Stimulated activated naive CD4-positive, alpha-beta T cell (primary cell): Measurements from ENCODE around the gene AQP1.

Experiments used
- DNase-seq, 6 experiments: peaks; one replicate each; lab custom pipeline; 2025; lab: John Stamatoyannopoulos, UW

Gene AQP1

DNA sequence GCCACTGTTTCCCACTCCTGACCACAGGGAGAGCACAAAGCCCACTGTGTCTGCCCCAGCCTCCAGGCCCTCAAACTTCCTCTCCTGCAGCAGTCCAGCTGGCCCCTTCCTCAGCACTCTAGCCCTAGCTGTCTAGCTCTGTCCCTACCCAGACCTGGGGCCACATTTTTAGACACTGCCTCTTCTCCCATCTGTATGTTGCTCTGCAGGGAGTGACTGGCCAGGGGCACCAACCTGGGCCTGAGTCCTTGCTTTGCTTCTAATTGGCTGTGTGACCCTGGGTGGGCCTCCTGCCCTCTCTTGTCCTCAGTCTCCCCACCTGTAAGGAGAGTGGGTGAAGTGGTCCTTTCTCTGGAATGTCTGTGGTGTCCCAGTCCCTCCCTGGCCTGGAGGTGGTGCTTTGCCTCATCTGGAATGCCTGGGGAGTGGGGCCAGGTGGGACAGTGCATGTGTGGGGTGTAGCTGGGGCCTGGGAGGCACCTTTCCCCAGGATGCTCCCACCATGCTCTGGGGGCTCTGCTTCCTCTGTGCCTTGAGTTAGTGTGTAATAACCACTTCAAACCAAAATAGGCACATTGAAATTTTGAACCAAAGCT, 25.1 kb downstream of the AQP1 start:
- DNase-seq, result no peak

DNA sequence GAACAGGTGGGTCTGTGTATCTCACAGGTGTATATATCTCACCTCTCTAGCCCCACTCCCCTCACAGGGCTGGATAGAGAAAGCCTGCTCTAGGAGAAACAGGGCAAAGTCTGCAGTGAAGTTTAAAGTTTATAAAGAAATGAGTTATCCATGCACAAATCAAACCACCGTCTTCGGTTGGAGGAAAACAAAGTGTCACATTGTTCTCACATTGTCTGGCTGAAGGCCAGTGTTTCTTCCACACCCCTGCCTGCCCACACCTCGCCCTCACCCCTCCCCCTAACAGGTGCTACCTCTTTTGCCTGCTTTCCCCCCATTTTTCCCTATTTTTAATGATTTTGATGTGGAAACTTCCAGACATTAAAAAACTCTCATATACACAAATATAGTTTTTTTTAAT, 25.8 kb downstream of the AQP1 start:
- DNase-seq, result no peak

DNA sequence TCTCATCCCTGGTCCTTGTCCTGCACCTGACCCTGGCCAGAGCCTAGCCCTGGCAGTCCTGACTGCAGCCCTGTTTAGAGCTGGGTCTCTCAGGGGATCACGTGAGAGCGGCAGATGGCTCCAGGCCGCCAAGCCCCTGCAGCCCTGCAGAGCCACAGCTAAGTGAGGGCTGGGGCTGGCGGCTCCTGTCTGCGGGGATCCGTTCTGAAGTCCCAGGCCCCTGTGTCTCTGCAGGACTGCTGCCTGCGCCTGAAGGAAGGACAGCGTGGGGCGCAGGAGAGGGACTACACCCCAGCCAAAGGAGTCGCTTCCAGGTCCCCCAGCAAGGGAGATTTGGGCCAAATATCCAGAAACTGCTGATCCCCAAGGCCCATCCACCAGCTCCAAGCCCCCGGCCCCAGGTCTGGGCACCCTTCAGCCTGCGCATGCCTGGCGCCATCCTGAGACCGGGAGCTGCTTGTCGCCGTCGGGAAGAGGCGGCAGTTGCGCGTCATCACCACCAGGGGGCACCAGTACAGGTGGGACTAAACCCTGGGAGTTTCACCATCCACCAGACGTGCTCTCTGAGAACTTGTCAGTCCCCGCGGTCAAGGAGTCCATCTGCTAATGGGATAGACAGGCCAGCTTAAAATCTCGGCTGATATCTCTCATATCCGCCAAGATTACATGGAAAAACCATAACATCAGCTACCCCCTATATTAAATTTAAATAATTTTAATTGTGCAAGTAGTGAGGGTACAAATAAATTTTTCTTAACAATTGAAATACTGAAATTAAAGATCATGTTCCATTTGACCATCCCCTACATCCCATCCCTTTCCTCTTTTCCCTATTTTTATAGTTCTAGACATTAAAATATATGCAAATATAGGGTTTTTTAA, 27.0 kb downstream of the AQP1 start:
- DNase-seq, result peak in 5 of 6 experiments; percentile 7 to 51 (median 25)

DNA sequence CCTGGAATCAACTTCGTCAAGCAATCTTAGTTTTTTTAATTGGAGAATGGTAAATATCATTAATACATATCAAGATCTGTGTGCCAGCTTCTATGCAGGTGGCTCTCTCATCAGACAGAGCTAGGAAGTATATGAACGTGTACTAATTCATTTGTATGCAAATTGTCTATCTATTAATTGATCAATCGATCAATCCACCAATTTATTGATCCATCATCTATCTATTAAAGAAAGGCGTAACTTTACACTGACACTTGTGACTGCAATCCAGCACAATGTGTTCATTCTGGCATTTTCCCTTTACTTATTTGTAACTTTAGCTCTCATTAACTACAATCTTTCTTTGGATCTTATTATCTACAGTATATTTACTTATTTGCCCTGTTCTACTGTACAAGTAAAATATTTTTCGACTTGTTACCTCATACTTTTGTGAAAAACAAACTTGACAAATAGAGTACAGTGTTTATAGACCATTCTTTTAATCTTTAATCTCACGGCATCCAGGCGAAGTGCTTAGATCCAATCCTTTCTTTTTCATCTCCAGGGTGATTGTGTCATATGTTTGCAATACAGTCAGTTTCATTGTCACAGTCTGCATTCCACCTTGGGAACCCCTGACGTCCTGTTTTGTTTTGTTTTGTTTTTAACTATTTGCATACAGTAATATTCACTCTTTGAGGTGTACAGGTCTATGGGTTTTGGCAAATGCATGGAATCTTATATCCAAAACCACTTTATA, 30.1 kb downstream of the AQP1 start:
- no peak for DNase-seq

DNA sequence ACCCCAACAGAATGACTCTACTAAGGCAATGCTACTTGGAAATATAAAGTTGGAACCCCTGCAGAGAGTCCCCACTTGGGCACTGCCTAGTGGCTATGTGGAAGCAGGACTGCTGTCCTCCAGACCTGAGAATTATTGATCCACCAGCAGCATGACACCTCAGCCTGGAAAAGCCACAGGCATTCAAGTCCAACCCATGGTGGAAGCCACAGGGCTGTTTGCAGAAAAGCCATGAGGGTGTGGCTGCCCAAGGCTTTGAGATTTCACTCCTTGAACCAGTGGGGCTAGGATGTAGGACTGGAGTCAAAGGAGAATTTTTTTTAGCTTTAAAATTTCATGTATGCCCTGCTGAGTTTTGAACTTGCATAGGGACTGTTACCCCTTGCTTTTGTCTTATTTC, 38.5 kb downstream of the AQP1 start:
- DNase-seq, result no peak

DNA sequence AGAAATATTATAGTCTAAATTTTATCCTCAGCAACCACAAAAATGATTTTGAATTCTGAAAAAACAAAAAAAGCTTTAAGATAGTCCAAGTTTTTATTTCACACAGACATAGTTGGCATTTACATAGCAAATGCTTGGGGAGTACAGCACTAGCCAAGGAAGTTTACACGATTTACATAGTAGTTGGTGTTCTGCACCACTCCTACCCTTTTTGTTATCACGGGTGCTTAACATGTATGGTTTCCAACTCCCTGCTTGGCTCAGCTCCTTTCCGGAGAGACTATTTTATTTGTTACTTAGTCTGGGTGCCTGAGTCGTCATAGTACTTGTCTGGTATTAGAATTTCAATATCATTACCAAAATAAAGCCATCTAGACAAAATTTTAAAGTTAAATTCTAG, 43.3 kb downstream of the AQP1 start:
- DNase-seq, result no peak

DNA sequence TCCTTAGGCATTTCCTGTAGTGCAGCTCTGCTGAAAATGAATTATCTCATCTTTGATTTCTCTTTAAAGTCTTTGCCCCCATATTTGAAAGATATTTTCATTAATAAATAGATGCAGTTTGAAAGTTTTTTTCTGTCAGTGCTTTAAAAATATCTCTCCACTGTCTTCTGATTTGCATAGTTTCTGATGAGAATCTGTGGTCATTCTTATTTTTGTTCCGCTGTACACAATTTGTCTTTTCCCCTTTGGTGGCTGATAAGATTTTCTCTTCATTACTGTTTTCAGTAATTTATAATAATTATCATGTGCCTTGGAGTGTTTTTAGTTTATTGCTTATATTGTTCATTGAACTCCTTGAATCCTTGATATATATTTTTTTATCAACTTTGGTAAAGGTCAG, 45.1 kb downstream of the AQP1 start:
- DNase-seq, result no peak

DNA sequence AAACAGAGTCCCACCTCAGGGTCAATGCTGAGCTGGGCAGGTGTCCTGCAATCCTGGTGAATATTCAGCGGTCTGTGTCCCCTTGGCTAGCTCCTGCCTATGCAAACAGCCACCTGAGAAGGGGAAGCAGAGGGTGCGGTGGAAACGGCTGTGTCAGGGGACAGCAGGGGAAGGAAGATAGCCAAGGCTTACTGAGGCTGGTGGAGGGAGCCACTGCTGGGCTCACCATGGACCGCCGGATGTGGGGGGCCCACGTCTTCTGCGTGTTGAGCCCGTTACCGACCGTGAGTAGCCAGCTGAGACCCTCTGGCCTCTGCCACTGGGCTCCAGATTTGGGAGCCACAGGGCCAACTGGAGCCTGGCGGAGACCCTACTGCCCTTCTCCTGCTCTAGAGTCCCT, 52.2 kb downstream of the AQP1 start, which contains the start of gene GHRHR:
TSS of gene GHRHR (plus strand) at position 112 of the 400 bp plus-strand sequence. CDS start at position 228, 116 bp downstream.
- DNase-seq, result no peak

DNA sequence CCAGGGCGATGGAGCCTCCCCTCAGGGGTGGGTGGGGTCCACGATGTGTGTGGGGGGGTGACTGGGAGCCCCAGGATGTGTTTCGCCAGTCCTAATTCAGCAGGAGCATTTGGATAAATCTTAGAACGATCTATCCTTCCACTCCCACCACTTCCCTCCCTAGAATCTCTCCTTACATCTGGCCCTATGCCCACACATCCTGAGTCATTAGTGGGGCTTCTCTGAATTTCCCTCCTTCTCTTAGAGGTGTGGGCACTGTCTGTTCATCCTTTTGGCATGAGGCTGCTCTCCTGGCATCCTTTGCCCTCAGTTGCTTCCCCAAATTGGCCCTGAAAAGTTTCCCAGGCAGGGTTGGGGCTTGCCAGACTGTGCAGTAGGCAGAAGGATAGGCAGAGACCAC, 53.7 kb downstream of the AQP1 start:
- no peak for DNase-seq

DNA sequence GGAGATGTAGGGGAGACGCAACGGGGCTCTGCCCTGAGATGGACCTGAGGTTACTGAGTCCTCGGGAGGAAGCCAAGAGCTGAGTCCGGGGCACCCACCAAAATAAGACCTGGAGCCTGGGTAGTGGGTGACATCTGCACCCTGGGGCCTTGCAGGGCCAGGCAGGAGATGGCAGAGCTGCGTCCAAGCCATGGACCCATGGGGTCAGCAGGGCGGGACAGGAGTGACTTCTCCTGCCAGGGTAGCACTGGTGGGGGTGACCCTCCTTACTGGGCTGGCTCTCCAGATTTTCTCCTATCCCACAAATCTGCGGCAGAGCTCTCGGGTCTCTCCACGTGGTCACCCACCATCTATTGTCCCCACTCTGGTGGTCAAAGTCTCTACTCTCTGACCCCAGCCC, 54.2 kb downstream of the AQP1 start:
- no peak for DNase-seq

DNA sequence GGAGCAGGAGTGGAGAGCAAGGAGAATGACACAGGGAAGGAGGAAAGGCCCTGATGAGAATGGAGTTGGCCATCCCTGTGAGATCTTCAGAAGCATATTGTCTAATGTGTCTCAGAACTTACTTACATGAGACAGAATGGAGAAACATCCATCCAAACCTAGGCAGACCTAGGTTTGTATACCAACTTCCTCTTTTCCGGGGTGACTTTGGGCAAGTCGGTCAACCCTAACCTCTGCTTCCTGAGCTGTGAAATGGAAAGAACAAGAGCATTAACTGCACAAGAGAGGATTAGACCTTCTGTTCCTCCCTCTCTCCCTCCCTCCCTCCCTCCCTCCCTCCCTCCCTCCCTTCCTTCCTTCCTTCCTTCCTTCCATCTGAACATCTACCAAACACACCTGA, 56.6 kb downstream of the AQP1 start:
- DNase-seq, result no peak

DNA sequence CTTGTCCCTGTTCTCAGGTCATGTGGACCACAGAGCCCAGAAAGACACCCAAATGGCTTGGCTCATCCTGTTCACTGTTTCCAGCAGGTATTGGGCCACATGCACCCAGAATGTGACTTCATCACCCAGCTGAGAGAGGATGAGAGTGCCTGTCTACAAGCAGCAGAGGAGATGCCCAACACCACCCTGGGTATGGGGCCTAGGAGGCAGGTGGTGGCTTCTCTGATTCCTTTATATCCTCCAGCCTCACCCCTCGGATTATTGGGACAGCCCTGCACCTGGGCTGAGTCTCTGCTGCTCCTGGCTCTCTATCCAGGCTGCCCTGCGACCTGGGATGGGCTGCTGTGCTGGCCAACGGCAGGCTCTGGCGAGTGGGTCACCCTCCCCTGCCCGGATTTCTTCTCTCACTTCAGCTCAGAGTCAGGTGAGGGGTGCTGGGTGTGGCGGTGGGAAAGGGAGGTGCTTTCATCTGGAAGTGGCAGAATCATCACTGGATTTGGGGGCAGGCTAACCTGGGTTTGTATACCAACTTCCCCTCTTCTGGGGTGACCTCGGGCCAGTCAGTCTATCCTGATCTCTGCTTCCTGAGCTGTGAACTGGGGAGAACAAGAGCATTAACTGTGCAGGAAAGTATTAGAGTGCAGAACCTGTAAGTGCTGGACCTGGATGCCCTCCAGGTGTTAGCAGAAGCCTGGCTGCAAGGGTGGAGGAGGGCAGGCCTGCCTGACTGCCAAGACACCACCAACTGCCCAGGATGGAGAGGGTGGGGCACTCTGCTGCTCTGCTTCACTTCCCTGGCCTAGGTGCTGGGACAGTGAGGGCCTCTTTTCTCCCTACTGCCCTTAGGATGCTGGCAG, 57.3 kb downstream of the AQP1 start:
- no peak for DNase-seq

DNA sequence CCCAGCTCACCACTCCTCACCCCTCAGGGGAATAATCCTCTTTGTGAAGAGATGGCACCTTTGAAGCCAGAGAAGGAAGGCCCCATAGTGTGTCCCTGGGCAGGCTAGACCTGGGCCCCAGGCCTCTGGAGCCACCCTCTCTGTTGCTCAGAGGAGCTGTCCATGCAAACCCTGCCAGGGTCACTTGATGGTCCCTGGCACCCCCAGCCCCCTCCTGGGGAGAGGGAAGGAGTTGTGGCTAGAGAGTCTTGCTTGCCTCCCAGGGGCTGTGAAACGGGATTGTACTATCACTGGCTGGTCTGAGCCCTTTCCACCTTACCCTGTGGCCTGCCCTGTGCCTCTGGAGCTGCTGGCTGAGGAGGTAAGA, 57.9 kb downstream of the AQP1 start:
- DNase-seq, result no peak

DNA sequence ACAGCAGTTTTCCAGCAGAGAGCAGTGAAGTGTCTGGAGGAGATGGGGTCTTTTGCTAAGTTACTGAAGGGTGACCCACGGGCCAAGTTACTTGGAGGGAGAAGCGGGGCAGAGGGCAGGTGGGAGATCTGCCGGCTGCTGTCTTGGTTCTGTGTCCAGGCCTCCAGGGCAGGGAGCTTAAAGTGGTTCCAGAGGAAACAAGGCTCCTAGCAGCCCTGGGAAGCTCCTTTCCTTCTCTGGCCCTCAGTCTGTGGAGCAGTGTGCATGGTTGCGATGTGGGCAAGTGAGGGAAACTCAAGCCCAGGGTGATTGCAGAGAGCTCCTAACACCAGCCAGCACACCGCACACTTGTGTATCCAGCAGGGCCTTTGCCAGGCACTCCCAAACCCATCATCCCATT, 58.4 kb downstream of the AQP1 start:
- no peak for DNase-seq

DNA sequence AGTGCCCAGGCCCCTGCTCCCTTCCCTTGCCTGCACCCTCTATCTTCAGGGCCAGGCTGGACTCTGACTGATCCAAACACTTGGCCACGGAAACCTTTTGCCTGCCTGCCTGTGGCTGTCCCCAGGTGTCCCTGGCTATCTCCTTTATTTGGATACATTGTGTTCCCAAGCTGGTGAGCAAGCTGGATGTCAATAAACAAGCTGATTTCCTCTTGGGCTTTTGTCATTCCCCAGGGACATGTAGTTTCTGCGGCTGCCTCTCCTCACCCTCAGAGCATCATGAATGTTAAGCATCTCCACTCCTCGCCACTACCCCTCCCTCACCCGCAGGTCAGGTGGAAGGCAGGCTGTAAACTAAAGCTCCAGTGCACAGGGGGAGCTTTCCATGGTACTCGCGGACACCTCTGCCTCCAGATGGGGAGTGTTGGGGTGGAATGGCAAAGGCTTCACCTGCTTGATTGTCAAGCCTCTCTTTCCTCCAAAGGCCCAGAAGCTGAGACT, 59.0 kb downstream of the AQP1 start:
- DNase-seq, result no peak

DNA sequence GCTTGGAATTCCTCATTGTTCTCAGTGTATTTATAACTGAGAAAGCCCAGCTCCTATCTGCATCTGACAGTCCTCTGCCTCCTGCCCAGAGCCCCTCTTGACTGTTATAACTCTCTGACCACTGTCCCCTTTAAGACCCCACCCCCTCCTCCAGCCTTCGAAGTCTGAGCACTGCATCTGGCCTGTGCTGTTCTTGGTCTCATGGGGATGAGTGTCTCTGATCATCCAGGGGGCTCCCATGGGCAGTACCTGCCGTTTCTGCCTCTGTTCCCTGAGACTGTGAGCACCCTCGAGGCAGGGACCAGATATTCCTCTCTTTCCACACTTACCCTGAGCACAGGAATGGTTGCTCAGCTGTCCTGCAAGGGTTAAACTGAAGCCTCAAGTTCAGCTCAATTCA, 59.8 kb downstream of the AQP1 start:
- DNase-seq, result no peak

DNA sequence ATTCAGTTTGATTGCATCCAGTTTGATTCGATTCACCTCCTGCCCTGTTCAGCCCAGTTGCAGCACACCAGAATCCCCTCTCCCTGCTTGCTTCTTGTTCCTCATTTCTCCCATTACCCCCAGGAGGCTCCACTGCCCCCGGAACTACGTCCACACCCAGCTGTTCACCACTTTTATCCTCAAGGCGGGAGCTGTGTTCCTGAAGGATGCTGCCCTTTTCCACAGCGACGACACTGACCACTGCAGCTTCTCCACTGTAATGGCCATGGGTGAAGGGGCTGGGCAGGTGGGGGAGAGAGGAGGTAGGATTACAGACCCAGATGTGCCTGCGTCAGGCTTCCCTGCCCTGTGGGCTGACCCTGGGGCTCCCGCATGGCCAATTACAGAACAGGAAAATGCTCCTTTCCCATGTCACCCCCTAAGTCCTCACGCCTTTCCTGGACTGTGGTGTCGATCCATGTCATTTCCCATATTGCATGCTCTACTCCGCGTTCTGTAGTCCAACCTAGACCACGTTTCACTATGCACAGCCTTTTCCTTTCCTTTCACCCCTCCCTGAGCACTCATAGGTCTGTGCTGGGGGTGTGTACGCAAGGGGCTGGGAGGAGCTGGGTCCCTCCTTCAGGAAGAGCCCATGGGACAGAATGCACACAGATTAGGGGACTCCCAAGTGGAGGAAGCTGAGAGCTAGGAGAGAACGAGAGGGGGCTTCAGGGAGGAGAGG, 60.3 kb downstream of the AQP1 start:
- no peak for DNase-seq

DNA sequence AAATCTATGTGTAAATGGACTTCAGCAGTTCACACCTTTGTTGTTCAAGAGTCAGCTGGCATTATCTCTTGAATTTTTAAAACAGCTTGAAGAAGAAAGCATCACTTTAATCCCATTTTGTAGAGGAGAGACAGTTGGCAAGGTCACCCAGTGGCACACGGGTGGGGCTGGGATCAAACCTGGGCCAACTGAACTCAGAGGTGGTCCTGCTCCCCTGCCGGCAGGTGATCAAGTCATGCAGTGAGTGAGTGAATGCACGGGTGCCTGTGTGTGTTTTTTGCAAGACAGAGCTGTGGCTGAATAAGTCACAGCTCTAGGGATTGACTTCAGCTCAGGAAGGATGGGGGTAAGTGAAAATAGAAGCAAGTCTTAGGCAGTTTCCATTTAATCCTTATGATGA, 61.6 kb downstream of the AQP1 start:
- DNase-seq, result no peak

DNA sequence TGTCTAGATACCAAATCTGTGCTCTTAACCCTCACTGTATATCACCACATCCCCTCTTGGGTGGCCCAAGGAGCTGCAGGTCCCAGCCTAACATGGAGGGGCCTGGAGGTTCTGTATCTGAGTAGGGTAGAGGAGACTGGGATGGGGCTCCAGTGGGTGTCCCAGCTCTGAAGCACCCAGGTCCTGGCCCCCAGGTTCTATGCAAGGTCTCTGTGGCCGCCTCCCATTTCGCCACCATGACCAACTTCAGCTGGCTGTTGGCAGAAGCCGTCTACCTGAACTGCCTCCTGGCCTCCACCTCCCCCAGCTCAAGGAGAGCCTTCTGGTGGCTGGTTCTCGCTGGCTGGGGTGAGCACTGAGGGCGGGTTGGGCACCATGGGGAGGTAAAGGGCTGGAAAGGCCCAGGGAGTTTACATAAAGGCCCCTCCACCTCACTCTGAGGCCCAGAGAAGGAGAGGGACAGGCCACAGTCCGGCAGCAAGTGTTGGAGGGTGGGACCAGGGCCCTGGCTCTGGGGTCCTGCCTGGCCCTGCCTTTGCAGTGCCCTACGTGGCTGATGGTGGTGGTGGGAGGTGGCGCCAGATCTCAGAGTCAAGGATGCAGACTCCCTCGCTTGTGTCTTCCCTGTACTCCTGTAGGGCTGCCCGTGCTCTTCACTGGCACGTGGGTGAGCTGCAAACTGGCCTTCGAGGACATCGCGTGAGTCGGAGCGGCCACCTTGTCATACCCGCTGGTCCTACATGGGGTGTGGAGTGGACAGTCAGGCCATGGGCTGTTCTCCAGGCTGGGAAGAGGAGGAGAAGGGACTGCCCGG, 62.3 kb downstream of the AQP1 start:
- no peak for DNase-seq

DNA sequence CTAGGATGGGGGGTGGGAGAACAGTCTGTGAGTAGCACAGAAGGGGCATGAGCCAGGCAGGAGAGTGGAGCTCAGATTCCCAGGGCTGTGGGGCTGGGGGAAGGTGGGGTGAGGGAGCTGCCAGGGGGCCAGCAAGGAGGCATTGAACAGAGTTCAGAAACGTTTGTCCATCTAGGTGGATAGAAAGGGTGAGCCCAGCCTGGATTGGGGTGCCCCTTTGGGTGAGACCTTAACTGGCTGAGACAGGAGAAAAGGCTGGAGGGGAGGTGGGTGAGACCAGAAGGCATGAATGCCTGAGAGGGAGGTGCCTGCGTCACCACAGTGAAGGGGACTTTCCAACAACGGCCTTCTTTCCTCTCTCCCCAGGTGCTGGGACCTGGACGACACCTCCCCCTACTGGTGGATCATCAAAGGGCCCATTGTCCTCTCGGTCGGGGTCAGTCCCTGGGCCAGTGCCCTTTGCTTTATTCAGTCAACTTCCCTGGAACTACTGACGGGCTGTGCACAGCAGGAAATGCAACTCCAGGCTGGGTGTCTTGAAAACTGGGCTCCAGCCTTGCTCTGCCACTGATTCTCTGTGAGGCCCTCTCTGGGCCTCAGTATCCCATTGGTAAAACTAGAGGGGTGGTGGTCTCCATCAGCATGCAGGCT, 63.1 kb downstream of the AQP1 start:
- DNase-seq, result no peak
